NT2/D1 (cell line): ENCODE measurements around the gene SEC61A2.

ENCODE experiments used
- DNase-seq: peaks from one replicate; pipeline ENCODE4 v3.0.0-alpha.2; 2011; ENCODE audit warnings: low read depth, low spot score
- H3K27me3 ChIP-seq: 2 replicates; pipeline ENCODE4 v1.6.0; 2011; ENCODE audit warnings: mild to moderate bottlenecking; ENCODE audit not compliant: insufficient read length, insufficient read depth
- H3K36me3 ChIP-seq: 2 replicates; pipeline ENCODE4 v1.6.1; 2011; ENCODE audit warnings: mild to moderate bottlenecking, low read length, mixed read lengths; ENCODE audit not compliant: insufficient read depth, insufficient read length
- H3K4me1 ChIP-seq: 2 replicates; pipeline ENCODE4 v1.5.1; 2011; ENCODE audit not compliant: insufficient read depth, insufficient read length
- H3K4me3 ChIP-seq: 2 replicates; pipeline ENCODE4 v1.5.1; 2011; ENCODE audit warnings: low read depth; ENCODE audit not compliant: insufficient read length
- H3K9ac ChIP-seq: 2 replicates; pipeline ENCODE4 v1.6.0; 2011; ENCODE audit warnings: low read depth; ENCODE audit not compliant: insufficient read length
- H3K9me3 ChIP-seq: 2 replicates; pipeline ENCODE4 v1.5.1; 2011; ENCODE audit warnings: mild to moderate bottlenecking, low read length; ENCODE audit not compliant: insufficient read depth
- SUZ12 ChIP-seq: IDR thresholded peaks from 2 replicates; pipeline ENCODE4 v1.6.1; 2011; ENCODE audit not compliant: insufficient read length, insufficient read depth; ENCODE audit errors: extremely low read depth
- YY1 ChIP-seq: IDR thresholded peaks from 2 replicates; pipeline ENCODE4 v1.6.1; 2011; ENCODE audit not compliant: insufficient read length, insufficient read depth
- ZNF274 ChIP-seq: IDR thresholded peaks from 2 replicates; pipeline ENCODE4 v1.6.1; 2011; ENCODE audit warnings: mild to moderate bottlenecking, low read depth, low read length

The SEC61A2 gene

DNA sequence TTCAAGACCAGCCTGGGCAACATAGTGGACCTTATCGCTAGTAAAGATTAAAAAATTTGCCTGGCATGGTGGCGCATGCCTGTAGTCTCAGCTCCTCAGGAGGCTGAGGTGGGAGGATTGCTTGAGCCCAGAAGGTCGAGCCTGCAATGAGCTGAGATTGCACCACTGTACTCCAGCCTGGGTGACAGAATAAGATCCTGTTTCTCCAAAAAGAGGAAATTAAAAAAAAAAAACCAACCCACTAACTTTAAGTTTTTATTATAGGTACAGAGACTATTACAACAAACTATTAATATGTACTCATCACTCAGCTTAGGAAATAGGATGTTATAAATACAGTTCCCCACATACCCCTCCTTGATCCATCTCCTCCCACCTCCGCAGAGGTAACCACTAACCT is 30.5 kb upstream of the SEC61A2 start:
- TF ChIP-seq SUZ12: no peak
- no peak for TF ChIP-seq ZNF274
- no peak for TF ChIP-seq YY1
- H3K9me3 ChIP-seq: no peaks in the 10 kb centered on the region
- H3K4me1 ChIP-seq: no peaks in the 10 kb centered on the region
- H3K9ac ChIP-seq: no peak overlapping the region
- no peak overlapping the region for H3K4me3 ChIP-seq
- no peaks in the 10 kb centered on the region for H3K27me3 ChIP-seq
- DNase-seq: no peak
- H3K36me3 ChIP-seq: peaks cover 65% of the 10 kb centered on the region

DNA sequence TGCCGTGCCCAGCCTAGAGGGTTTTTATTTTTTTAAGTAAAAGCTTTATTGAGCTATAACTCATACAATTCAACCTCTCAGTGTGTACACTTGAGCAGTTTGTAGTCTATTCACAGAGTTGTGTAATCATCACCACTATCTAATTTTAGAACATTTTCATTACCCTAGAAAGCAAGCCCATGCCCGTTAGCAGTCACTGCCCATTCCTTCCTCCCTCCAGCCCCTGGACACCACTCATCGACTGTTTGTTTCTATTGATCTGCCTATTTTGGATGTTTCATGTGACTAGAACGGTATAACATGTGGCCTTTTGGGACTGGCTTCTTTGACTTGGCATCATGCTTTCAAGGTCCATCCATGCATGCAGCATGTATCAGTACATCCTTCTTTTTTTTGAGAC is 25.7 kb upstream of the SEC61A2 start:
- TF ChIP-seq YY1 (no peak), SUZ12 (no peak), ZNF274 (no peak)

DNA sequence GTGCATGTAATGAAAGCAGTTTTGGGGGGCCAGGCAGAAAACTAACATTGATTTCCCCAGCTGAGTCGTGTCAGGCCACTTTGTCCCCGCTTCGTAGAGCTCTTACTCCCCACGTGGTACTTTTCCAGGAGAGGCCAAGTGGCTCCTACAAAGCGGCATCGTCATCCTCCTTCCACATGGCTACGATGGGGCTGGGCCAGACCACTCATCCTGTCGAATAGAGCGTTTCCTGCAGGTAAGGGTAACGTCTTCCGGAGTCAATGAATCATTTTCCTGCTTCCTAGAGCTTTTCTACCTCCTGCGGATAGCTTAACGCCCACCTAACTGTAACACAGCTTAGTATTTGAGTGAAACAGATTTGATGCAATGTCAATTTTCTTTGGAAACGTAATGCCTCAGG is 21.7 kb upstream of the SEC61A2 start:
- peaks cover 73% of the 10 kb centered on the region for H3K36me3 ChIP-seq
- no peaks in the 10 kb centered on the region for H3K27me3 ChIP-seq
- no peaks in the 10 kb centered on the region for H3K4me1 ChIP-seq
- no peak overlapping the region for H3K4me3 ChIP-seq
- DNase-seq: no peak
- TF ChIP-seq SUZ12: no peak
- no peaks in the 10 kb centered on the region for H3K9me3 ChIP-seq
- H3K9ac ChIP-seq: no peak overlapping the region

More for the DNA sequence above, 25.7 kb upstream of the SEC61A2 start:
- H3K27me3 ChIP-seq: no peaks in the 10 kb centered on the region
- H3K36me3 ChIP-seq: peaks cover 77% of the 10 kb centered on the region
- H3K9me3 ChIP-seq: no peaks in the 10 kb centered on the region
- H3K9ac ChIP-seq: no peak overlapping the region
- H3K4me3 ChIP-seq: no peak overlapping the region
- H3K4me1 ChIP-seq: no peaks in the 10 kb centered on the region
- DNase-seq: no peak

DNA sequence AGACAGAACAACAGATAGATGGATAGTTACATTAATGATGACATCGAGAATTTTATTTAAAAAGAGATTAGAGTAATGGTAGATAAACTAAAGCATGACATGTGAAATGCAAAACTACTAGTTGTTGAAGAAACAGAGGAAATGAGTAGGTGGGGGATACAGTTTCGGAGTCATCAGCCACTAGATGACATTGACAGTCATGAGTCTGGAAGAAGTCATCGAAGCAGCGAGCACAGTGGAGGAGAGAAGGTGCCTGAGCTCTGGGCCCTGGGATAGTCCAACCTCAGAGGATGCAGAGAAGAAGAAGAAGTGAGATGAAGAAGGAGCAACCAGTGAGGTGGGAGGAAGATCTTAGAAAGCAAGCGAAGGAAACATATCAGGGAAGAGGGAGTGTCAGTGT is 20.2 kb upstream of the SEC61A2 start:
- no peaks in the 10 kb centered on the region for H3K4me1 ChIP-seq
- H3K4me3 ChIP-seq: no peak overlapping the region
- H3K36me3 ChIP-seq: peaks cover 75% of the 10 kb centered on the region

DNA sequence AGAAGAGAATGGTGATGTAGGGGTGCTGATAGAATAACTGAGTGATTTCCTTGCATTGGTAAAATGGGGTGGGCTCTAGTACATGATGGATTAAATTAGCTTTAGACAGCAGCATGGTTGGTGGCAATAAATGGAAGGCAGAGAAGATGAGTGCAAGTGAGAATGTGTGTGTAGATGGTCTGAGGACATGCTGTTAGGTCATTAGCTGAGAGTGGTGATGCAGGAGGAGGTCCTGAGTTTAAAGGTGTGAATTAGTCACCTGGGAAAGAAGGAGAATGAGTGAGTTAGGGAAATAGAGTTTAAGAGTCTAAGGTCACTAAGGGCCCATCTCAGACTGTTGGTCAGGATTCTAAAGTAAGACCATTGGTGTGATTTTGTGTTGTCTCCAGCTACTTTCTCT is 17.9 kb upstream of the SEC61A2 start:
- peaks cover 55% of the 10 kb centered on the region for H3K36me3 ChIP-seq
- H3K4me1 ChIP-seq: no peaks in the 10 kb centered on the region
- H3K9ac ChIP-seq: no peak overlapping the region
- no peaks in the 10 kb centered on the region for H3K27me3 ChIP-seq
- no peak for DNase-seq
- no peaks in the 10 kb centered on the region for H3K9me3 ChIP-seq
- H3K4me3 ChIP-seq: no peak overlapping the region
- TF ChIP-seq ZNF274 (no peak), YY1 (no peak), SUZ12 (no peak)

More for the DNA sequence above, 20.2 kb upstream of the SEC61A2 start:
- H3K27me3 ChIP-seq: no peaks in the 10 kb centered on the region
- no peaks in the 10 kb centered on the region for H3K9me3 ChIP-seq
- no peak overlapping the region for H3K9ac ChIP-seq
- no peak for DNase-seq
- TF ChIP-seq YY1 (no peak), ZNF274 (no peak)

DNA sequence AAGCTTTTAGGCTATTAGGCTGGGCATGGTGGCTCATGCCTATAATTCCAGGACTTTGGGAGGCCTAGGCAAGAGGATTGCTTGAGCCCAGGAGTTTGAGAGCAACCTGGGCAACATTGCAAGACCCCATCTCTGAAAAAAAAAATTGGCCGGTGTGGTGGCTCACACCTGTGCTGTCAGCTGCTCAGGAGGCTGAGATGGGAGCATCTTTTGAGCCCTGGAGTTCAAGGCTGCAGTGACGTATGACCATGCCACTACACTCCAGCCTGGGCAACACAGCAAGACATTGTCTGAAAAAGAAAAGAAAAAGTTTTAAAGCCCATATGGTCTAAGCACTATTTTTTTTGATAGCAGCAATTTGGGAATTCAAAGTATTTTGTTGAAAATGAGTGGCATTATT is 15.8 kb upstream of the SEC61A2 start:
- no peaks in the 10 kb centered on the region for H3K27me3 ChIP-seq
- no peaks in the 10 kb centered on the region for H3K9me3 ChIP-seq
- H3K9ac ChIP-seq: no peak overlapping the region
- H3K4me1 ChIP-seq: no peaks in the 10 kb centered on the region
- TF ChIP-seq ZNF274 (no peak), YY1 (no peak), SUZ12 (no peak)
- H3K36me3 ChIP-seq: peaks cover 53% of the 10 kb centered on the region
- DNase-seq: no peak
- no peak overlapping the region for H3K4me3 ChIP-seq

DNA sequence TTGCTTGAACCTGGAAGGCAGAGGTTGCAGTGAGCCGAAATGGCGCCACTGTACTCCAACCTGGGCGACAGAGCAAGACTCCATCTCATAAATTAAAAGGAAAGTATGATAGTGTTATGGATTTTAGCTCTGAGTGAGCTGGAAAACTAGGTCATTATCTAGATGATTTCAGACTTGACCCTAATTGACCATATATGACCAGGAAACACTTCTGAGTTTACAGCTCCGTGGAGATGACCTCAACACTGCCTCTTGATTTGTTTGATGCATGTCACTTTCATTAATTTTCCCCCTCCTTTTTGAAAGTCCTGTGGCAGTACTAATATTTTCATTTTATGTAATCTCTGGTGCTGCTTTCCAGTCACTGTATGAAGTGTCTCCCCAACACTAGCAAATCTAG is 7.8 kb upstream of the SEC61A2 start:
- H3K9ac ChIP-seq: no peak overlapping the region
- no peaks in the 10 kb centered on the region for H3K4me1 ChIP-seq
- TF ChIP-seq ZNF274 (no peak), SUZ12 (no peak), YY1 (no peak)
- no peak for DNase-seq
- H3K9me3 ChIP-seq: no peaks in the 10 kb centered on the region
- no peaks in the 10 kb centered on the region for H3K27me3 ChIP-seq
- H3K4me3 ChIP-seq: no peak overlapping the region
- peaks cover 42% of the 10 kb centered on the region for H3K36me3 ChIP-seq
